M059J (cell line): ENCODE measurements around the gene PLXNA1. TPM values are rescaled to one million over a fixed set of nuclear protein-coding genes. Genes with fewer than 3 reads are reported as not detected.

ENCODE experiments used
- DNase-seq: peaks from one replicate; pipeline ENCODE4 v3.0.0-alpha.2; 2012; ENCODE audit warnings: low read depth
- total RNA-seq: library from RNA; depleted of rRNA; stranded (reverse); fragments of >200 nt; shearing (Covaris generic); gene quantifications from 2 replicates; pipeline ENCODE4 v1.2.3, GENCODE V29; 2014

PLXNA1 gene
- total RNA-seq, 1 experiment from 2014 or later, result 23.1 TPM

DNA sequence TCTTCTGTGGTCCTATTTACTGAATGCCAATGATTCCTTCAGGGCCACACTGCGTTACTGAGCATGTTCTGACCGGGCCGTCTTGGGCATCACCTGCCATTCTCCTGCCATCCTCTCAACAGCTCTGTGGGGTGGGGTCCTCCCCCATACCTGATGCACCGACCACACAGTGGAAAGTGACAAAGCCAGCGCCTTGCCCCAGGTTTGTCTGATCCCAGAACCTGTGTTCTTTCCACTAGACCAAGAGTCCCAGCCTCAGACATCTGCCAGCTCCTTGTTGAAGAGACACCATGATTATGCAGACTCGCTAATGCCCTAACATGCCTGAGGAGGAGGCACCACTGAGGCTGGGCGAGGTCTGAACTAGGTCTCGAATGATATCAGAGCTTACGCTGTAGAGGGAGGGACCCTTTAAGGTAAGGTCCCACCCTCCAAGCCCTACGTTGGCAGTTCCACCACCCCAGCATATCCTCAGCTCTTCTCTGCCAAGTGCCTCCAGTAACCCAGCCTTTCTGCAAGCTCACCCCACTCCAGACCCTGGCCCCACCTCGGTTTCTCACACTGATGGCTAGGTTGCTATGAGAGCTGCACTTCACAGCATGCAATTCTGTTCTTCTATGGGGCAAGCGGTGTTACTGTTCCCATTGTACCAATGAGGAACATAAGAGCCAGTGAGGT lies 29.8 kb upstream of the PLXNA1 start:
- DNase-seq, result no peak

DNA sequence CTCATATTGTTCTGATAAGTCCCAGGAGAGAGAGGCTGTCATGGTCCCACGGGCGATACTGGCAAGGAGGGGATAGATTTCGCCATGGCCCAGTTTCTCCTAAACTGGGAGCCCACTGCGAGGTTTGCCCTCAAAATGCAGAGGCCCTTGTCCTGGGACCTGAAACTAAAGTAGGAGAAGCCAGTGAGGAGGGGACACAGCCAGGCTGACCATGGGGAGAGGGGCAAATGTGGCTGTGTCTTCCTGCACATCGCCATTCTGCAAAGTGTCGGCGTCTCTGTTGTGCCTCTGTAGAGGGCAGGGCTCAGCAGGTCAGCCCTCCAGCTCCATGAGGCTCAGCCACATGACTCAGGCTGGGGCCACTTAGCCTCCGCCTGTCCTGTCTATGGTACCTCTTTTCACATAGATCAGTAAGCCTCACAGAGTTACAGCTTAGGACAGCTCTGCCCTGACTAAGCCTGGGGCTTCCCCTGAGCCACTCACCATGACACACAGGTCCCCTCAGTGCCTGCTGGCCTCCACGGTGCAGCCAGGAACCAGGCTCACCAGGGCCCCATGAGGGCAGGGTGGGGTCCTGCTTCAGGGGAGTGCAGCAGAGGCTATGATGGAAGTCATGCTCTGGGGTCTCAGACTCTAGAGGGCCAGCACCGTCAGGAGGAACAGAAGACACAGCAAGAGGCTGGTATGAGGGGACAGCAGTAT lies 28.6 kb upstream of the PLXNA1 start:
- peak; percentile 54 for DNase-seq

DNA sequence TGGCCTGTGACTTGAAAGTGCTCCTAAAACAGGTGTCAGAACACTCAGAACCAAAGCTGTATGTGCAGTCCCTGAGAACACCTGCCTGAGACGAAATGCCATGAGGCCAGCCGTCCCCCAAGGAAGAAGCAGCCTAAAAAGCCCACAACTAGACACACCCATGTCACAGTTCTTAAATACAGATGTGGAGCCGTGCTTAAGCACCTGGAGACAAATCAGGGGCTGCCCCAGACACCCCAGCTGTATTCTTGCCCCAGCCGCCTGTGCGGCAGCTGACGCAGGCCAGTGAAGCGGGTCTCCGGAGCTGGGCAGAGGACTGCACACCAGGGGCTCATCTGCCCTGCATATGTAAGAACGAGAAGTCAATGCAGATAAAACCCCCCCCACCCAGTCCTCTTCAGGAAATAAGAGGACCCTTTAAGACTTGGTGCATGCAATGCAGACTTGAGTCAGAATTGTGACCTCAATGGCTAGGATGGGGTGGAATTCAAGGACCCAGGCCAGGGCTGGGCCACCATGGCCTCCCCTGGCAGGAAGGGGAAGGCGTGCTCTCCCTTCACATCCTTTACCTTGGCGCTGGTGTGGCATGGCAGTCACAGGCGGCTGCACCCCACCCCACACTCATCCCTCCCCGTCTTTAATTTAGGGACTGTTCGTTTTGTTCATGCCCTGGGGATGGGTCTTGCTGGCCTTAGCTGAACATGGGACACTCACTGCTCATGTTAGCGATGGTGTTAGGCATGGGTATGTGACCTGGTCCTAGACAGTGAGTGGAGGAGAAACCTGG lies 27.7 kb upstream of the PLXNA1 start:
- no peak for DNase-seq

DNA sequence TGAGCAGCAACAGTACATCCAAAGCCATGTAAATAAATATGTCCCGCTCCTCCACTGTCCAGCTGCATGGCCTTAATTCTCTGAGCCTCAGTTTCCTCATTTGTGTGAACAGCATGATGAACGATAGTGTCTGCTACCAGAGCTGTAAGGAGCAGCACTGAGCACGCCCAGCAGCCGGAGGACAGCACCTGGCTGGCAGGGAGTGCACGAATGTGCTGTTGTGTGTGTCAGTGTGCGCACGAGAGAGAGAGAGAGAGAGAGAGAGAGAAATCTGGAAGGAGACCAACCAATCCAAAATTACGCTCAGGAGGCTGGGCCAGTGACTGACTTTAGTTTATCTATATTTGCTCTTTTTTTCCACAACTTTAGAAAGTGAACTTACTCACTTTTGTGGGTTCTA lies 26.6 kb upstream of the PLXNA1 start:
- DNase-seq, result no peak

DNA sequence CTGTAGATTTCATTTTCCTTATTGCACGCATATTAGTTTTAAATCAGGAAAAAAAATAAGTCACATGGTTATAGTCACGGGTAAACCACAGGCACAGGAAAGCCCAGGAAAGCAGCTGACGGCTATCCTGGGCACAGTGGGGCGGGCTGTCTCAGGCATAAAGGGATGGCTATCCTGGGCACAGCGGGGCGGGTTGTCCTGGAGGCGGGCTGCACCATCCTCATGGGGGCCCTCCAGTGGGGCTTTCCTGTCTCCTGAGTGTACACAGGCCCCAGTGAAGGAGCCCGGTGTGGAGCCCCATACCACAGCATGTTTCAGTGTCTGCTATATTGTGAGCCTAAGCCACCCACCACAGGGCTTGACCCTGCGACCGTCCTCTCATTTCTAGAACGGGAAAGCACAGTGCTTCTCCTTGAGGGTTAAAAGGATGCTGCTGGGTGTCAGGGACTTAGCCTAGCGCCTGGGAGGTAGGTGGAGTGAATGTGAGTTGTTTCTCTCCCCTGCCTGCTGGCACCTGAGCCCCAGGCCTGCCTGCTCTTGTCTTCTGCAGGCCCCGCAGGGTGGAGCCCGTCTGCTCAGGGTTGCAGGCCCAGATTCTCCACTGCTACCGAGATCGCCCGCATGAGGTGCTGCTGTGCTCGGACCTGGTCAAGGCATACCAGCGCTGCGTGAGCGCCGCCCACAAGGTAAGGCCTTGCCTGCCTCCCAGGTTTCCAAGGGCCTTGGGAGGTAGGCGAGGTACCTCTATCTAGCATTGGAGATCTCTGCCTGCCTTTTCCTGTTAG lies 25.9 kb upstream of the PLXNA1 start:
- DNase-seq, result no peak

DNA sequence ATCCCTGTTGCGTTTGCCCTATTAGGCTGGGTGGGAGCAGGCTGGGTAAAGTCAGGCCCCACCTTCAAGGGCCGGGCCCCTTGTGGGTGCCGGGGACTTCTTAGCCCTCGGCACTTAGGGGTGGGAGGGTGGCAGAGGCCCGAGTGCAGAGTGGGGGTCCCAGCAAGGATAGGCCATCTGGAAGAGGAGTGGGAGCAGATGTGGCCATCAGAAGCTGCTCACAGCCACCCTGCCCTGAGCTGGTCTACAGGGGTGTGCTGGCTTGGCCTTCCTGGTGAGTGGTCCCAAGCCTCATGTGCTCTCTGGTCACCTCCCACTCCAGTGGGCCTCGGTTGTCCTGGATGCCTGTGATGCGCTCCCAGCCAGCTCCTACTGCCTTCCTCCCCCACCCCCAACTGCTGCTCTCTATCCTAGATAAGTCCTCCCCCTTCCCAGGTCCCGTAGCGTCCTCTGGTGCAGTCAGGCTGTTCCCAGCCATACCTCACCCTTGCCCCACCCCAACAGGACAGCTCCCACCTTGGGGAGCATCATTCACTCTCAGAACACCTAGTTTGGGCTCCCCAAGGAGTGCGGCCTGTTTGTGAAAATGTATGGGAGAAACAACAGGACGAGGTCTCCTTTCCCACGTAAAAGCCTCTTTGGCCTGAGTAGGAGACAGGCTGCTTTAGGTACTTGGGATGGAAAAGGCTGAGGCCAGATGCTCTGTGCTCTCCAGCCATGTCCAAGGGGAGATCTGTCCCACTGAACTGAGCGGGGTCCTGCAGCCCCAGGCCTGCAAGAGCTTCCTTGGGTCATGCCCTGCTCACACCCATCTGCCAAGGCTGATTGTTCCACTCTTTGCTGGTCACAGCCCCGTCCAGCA lies 24.9 kb upstream of the PLXNA1 start:
- no peak for DNase-seq

DNA sequence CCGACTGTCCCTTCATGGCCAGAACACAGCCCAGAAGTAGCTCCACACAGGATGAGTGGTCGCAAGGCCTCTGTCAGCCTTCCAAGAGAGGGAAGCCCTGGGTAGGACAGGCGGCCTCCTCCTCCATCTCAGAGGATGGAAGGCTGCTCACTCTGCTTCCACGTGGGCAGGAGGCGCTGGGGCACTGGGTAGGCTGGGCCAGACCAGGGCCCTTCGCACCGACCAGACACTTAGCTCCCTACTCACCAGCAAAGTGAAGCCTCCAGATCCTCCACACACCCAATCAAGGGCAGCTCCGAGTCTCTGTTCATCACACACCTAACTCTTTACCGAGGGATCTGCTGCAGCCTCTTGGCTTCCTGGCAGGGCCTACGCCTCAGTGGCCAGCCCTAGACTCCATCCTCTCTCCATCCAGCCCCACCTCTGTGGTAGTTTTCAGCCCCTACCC lies 24.3 kb upstream of the PLXNA1 start:
- no peak for DNase-seq

DNA sequence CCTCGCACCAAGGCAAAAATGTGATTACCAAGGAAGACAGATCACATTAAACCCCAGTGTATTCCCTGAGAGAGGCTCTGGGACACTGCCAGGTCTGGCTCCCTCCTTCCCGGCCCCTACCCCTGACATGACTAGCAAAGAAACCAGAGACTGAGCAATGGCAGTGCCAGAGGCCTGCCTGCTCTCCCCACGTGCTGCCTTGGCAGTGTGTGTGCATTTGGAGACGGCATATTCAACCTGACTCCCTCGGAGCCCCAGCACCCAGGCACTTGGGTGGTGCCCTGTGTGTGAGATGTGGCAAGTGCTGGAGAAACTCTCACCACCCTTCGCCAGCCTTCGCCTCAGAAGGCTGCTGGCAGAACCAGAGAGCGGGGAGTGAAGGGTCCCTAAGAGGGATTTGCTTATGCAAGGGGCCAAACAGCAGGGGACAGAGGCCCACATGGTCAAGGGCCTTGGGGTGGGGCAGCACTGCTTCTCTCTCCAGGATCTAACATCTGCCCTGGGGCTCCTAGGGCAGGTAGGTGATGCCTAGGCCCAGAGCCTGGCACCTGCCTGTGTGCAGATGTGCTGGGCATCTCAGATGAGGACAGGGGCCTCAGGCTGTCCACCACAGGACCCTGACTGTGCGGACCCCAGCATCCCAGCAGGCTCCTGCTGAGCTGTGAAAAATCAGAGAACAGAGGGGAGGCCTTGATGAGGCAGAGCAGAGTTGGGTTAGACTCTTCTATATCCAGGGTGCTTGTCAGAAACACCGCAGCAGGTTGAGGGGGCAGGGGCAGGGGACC lies 23.6 kb upstream of the PLXNA1 start:
- DNase-seq, result no peak

DNA sequence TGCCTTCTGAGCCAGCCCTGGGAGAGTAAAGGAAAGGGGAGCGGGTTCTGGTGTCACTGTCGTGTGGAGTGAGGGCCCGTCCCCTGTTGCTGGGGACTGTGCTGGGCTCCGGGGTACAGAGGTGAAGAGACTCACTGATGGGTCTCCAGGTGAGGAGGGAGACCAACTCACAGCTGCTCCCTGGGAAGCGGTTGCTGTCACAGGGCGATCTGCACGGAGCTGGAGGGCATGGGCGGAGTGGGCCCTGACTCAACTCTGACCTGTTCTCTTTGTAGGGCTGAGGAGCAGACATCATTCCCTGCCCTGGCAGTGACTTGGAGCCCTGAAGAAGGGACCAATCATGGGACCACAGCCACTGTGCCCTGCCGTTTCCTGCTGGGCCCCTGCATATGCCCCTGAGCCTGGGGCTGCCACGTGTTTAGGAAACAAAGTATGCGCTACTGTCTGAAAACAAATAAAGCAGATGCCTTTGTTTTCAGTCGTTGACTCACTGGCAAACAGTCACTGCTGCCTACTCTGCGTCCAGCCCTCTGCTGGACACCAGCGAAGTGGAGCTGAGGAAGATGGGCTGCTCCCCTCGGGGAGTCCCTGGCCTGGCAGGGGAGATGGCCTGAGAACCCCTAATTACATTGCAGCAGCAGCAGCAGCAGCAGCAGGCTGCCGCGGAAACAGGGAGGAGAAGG lies 22.9 kb upstream of the PLXNA1 start:
- peak; percentile 71 for DNase-seq

DNA sequence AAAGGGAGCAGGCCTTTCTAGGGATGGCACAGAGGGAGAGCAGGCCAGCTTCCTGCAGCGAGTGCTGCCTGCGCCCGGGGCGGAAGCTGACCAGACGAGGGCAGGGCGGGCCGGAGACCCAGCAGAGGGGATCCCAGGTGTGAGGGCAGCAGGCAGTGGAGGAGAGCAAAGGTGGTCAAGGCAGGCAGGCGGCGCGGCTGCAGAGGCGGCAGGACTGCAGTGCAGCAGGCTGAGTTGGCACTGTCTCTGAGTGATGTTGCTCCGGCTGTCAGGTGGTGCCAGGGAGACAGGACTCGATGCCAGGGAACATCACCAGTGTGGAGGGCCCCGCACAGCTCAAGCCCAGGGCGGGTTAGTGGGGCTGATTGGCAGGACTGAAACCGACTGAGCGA lies 22.3 kb upstream of the PLXNA1 start:
- DNase-seq, result no peak

DNA sequence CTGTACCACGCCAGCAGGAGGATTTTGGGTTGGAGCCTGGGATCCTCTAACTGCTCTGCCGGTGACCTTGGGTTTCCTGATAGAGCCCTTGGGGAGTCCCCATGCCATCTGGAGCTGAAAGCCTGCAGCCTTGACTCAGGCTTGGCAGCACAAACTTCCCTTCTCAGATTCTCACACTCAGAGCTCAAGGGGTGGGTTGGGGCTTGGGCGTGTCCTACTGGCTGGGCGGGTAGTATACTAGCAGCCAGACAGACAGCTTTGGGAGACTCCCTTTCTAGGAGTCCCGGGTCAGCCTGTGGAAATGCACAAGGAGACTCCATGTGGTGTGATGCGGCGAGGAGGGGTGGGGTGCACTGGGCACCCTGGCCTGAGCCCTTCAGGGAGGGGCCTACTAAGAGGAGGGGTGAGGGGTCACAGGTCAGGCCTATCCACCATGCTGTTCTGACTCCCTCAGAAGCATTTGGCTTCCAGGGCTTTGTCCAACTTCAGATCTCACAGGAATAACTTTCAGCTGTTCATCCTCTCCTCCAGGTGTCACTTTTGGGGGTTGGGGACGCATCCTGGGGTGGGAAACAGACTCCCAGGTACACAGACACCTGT lies 21.6 kb upstream of the PLXNA1 start:
- DNase-seq, result peak; percentile 41

DNA sequence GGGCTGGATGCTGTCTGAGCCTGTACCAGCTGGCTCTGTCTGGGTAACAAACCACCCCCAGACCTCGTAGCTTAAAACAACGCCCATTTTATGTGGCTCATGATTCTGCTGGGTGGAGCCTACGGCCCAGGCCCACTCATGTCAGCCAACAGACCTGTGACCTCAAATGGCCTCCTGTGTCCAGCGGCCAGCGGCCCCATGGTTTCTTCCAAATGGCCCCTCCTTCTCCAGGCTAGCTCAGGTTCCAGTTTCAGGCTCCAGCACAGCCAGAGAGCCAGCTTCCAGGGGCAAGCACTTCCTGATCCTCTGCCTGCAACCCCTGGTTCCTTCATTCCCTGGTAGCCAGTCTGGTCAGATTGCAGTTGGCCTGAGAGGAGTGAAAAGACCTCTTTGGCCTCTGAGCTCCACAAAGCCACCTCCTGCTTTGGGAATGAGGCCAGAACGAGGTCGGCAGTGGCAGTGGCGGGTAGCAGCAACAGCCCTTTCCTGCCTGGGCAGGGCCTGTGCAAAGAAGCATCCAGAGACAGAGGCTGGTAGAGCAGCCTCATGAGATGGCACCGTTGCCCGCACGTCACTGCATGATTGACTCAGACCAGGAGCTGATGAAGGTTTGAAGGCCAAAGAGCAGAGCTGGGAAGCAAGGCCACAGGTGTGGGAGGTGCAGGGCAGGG lies 21.0 kb upstream of the PLXNA1 start:
- DNase-seq, result no peak

DNA sequence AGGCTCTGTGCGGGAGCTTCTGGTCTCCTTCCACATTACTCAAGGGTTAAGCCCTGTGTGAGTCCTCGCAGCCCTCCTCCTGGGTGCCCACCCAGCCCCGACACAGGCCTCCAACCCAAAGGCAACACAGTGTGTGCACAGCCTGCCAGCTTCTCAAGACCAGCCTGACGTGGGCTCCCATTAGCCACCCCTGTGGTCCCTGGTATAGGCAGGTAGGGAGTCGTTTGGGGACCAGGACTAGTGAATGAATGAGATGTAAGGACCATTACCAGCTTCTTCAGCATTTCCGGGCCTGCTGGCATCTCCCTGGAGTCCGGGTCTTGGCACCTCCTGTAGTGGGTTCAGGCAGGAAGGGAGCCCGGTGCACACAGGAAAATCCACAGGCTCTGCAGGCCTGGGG lies 20.2 kb upstream of the PLXNA1 start:
- no peak for DNase-seq

DNA sequence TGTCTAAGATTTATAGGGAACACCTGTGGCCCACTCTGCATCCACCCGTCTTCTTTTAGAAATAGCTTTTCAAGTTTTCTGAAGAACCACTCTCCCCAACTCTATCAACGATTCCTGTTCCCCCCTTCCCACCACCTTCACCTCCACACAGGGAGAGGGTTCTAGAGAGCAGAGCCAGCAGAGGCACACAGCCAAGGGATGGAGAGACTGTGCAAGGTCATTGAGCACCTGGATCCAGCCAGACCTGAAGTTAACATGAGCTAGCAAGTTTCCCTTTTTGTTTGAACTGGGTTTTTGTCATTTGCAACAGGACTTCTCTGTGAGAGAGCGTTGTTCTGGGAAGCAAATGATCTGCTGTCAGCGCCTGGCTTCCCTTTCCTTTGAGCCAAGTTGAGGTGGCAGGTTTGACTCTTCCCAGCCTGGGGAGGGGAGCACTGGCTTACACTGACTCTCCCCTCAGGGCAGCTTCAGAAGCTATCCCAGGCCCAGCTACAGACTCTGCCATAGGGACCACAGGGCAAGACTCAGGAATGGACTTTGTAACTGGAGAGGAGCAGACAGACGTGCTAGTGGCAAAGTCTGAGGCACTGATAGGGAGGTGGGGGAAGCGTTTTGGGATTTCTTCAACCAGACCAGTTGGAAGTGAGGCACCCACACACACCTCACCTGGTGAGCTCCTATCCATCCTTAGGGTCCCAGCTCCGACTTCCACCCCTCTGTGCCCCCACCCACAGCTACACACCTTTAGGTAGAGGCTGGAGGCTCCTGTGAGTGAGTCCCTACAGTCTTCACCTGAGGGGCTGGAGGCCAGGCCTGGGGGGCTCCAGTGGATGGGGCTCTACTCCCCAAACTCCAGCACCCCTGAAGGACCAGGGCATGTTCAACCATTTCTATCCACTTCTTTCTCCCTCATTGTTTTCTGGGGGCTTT lies 19.4 kb upstream of the PLXNA1 start:
- DNase-seq, result no peak

DNA sequence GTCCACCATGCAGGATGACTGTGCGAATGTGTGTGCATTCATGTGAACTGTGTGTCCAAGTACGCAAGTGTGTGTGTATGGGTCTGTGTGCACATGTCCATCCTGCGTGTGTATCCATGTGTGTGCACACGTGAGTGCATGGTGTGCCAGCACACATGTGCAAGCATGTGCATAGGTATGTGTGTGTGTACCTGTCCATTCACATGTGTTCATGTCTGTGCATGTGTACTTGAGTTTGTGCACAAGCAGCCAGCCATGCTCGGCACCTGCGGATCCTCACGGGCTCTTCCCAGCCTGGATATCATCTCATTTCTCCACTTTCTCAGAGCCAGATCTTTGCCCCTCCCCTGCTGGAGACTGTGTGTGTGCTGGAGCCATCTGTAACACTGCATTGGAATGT lies 18.7 kb upstream of the PLXNA1 start:
- no peak for DNase-seq

DNA sequence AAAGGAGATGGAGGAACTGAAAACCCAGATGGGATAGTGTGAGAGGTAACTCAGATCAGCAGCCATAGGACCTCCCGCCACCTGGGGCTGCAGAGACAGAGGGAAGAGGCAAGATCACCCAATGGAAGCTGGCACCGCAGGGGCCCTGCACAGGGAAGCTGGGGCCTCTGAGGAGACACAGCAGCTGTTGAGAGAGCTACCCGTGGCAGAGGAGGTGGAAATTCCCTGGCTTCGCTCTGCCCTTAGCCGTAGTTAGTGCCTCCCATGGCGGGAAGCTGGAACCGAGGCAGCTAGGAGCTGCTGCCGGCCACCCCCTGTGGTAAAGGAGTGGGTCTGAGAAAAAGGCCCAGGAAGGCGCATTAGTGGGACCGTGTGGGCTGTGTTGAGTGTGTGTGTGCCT lies 18.0 kb upstream of the PLXNA1 start:
- no peak for DNase-seq

DNA sequence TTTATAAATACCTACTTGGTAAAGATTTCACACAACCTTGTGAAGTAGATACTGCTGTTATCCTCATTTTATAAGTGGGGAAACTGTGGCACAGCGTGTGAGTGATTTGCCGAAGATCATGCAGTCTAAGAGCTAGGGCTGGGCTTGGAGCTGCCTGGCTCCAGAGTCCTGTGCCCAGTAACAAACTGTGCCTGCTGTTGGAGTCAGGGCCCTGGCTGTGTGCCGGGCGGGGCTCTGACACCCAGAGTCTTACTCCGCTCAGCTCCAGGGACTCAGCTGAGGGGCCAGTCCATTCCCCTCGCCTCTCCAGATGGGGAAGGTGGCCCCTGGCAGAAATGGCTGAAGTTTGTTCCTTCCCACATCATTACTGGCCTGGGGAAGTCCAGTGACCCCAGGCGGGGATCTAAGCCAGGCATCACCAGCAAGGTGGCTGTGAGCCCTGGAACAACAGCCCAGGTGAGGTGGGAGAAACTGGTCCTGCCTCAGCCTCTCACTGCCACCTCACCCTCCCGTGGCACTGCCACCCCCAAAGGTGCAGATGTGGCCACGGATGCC lies 17.3 kb upstream of the PLXNA1 start:
- no peak for DNase-seq
